H1 (cell line): ENCODE measurements around the gene TPSD1. TPM values are rescaled to one million over a fixed set of nuclear protein-coding genes. Genes with fewer than 3 reads are reported as not detected.

ENCODE experiments used
- CTCF ChIA-PET: fragments of 300-600 bp; sonication (Branson Sonifier 250); formaldehyde crosslinking; loops from one replicate; lab custom pipeline; 2021; ENCODE audit not compliant: partially characterized antibody; lab: Charles Lee
- POLR2A ChIA-PET: fragments of 300-600 bp; sonication (Branson Sonifier 250); formaldehyde crosslinking; loops from one replicate; lab custom pipeline; 2021; ENCODE audit warnings: inconsistent platforms; ENCODE audit not compliant: partially characterized antibody; lab: Charles Lee
- DNase-seq, 2 experiments: peaks; one replicate each; pipeline versions ENCODE4 v3.0.0 to v3.0.0-alpha.2; 2010 to 2022; ENCODE audit warnings: low spot score in 2 of 2, low read depth in 1 of 2, mixed read lengths in 1 of 2
- FAIRE-seq: peaks from 2 replicates; lab custom pipeline; 2011; peaks lifted over from hg19 to GRCh38; lab: Jason Lieb, UNC
- H2AFZ ChIP-seq: 2 replicates; pipeline ENCODE4 v1.8.1; 2012; ENCODE audit warnings: low read length, inconsistent platforms
- H2AK5ac ChIP-seq: 2 replicates; pipeline ENCODE4 v1.6.1; 2013; ENCODE audit warnings: low read depth, low read length
- H2BK120ac ChIP-seq: replicated peaks from 2 replicates; pipeline ENCODE3; 2013; ENCODE audit warnings: low read depth, low read length, inconsistent platforms
- H2BK12ac ChIP-seq: 2 replicates; pipeline ENCODE4 v1.6.1; 2013; ENCODE audit warnings: low read depth, low read length
- H2BK15ac ChIP-seq: 2 replicates; pipeline ENCODE4 v1.6.1; 2013; ENCODE audit warnings: low read length
- H2BK20ac ChIP-seq: 2 replicates; pipeline ENCODE4 v1.6.1; 2013; ENCODE audit warnings: low read length
- H2BK5ac ChIP-seq: 2 replicates; pipeline ENCODE4 v1.6.1; 2013; ENCODE audit warnings: low read depth, low read length
- H3K14ac ChIP-seq: 2 replicates; pipeline ENCODE4 v1.6.1; 2013; ENCODE audit warnings: inconsistent platforms; ENCODE audit not compliant: insufficient read length
- H3K18ac ChIP-seq: 2 replicates; pipeline ENCODE4 v1.6.1; 2013; ENCODE audit warnings: low read length; ENCODE audit errors: extremely low read depth
- H3K23ac ChIP-seq: 2 replicates; pipeline ENCODE4 v1.6.1; 2013; ENCODE audit warnings: inconsistent platforms; ENCODE audit not compliant: insufficient read length
- H3K23me2 ChIP-seq: 2 replicates; pipeline ENCODE4 v1.6.1; 2013; ENCODE audit warnings: low read depth, low read length
- H3K27ac ChIP-seq: 2 replicates; pipeline ENCODE4 v1.6.1; 2011; ENCODE audit warnings: low read depth, low read length, inconsistent platforms
- H3K27me3 ChIP-seq, 4 experiments: replicated peaks in 1 of 4; 1 replicate in 1 of 4; 2 replicates in 3 of 4; pipeline versions ENCODE4 v1.6.1 to v1.8.1; 2011 to 2013; ENCODE audit warnings: low read length in 3 of 4, mild to moderate bottlenecking in 3 of 4, inconsistent platforms in 2 of 4, mixed read lengths in 2 of 4, moderate library complexity in 1 of 4; ENCODE audit not compliant: control insufficient read depth in 3 of 4, insufficient read depth in 3 of 4; ENCODE audit errors: extremely low read depth in 1 of 4
- H3K36me3 ChIP-seq, 4 experiments: 2 replicates each; pipeline versions ENCODE4 v1.6.1 to v1.8.1; 2011 to 2013; ENCODE audit warnings: mild to moderate bottlenecking in 4 of 4, low read length in 3 of 4, moderate library complexity in 2 of 4, control low read depth in 1 of 4, inconsistent platforms in 1 of 4; ENCODE audit not compliant: insufficient read depth in 4 of 4, control insufficient read depth in 2 of 4
- H3K4ac ChIP-seq: replicated peaks from 2 replicates; pipeline ENCODE3; 2013; ENCODE audit warnings: low read length, low read depth, mixed read lengths, inconsistent platforms; ENCODE audit not compliant: insufficient read length
- H3K4me1 ChIP-seq, 4 experiments: replicated peaks in 1 of 4; 1 replicate in 1 of 4; 2 replicates in 3 of 4; pipeline versions ENCODE4 v1.6.1 to v1.8.1; 2011 to 2013; ENCODE audit warnings: low read length in 3 of 4, inconsistent platforms in 2 of 4, mixed read lengths in 1 of 4; ENCODE audit not compliant: insufficient read depth in 4 of 4, control insufficient read depth in 3 of 4
- H3K4me2 ChIP-seq, 2 experiments: 2 replicates each; pipeline versions ENCODE4 v1.6.1 to v1.8.1; 2011 to 2013; ENCODE audit warnings: low read depth in 2 of 2, low read length in 2 of 2, control low read depth in 1 of 2, inconsistent platforms in 1 of 2, mild to moderate bottlenecking in 1 of 2; ENCODE audit not compliant: insufficient read depth in 1 of 2
- H3K4me3 ChIP-seq, 4 experiments: fragments of 200-600, 300-600 bp in 1 of 4; sonication (generic), shearing (Covaris generic), sonication (Bioruptor Twin) in 1 of 4; 2 replicates each; pipeline versions ENCODE4 v1.5.1 to v1.8.1; 2011 to 2016; ENCODE audit warnings: low read length in 4 of 4, low read depth in 3 of 4, control low read depth in 2 of 4, inconsistent platforms in 2 of 4, mild to moderate bottlenecking in 2 of 4, mixed read lengths in 1 of 4, moderate library complexity in 1 of 4; ENCODE audit not compliant: insufficient read depth in 2 of 4; ENCODE audit errors: extremely low read depth in 1 of 4
- H3K56ac ChIP-seq: replicated peaks from 2 replicates; pipeline ENCODE3; 2013; ENCODE audit warnings: low read depth, mild to moderate bottlenecking, mixed read lengths, low read length, inconsistent platforms; ENCODE audit not compliant: insufficient read length
- H3K79me1 ChIP-seq: 2 replicates; pipeline ENCODE4 v1.6.1; 2013; ENCODE audit warnings: low read depth, low read length, control low read depth
- H3K79me2 ChIP-seq, 2 experiments: 2 replicates each; pipeline versions ENCODE4 v1.6.1 to v1.8.1; 2012 to 2013; ENCODE audit warnings: low read length in 2 of 2, mild to moderate bottlenecking in 2 of 2, inconsistent platforms in 1 of 2; ENCODE audit not compliant: insufficient read depth in 2 of 2, control insufficient read depth in 1 of 2
- H3K9ac ChIP-seq, 4 experiments: replicated peaks in 1 of 4; 1 replicate in 1 of 4; 2 replicates in 3 of 4; pipeline versions ENCODE4 v1.6.1 to v1.8.1; 2011 to 2013; ENCODE audit warnings: low read depth in 3 of 4, low read length in 3 of 4, control low read depth in 2 of 4, mild to moderate bottlenecking in 2 of 4, moderate library complexity in 2 of 4, inconsistent platforms in 1 of 4; ENCODE audit errors: extremely low read depth in 1 of 4
- H3K9me3 ChIP-seq, 2 experiments: 2 replicates each; pipeline versions ENCODE4 v1.6.1 to v1.8.1; 2012 to 2013; ENCODE audit warnings: mild to moderate bottlenecking in 2 of 2, moderate library complexity in 2 of 2, control low read depth in 1 of 2, inconsistent platforms in 1 of 2, low read depth in 1 of 2, low read length in 1 of 2, mixed read lengths in 1 of 2; ENCODE audit not compliant: insufficient read depth in 2 of 2
- H4K20me1 ChIP-seq, 2 experiments: replicated peaks in 1 of 2; 2 replicates each; pipeline versions ENCODE3 to v1.8.1; 2011 to 2013; ENCODE audit warnings: inconsistent platforms in 2 of 2, low read length in 2 of 2, mild to moderate bottlenecking in 1 of 2; ENCODE audit not compliant: insufficient read depth in 2 of 2, control insufficient read depth in 1 of 2
- H4K5ac ChIP-seq: 2 replicates; pipeline ENCODE4 v1.6.1; 2013; ENCODE audit warnings: low read length, low read depth, mixed read lengths, inconsistent platforms; ENCODE audit not compliant: insufficient read length
- H4K8ac ChIP-seq: 2 replicates; pipeline ENCODE4 v1.8.0; 2013; ENCODE audit warnings: mild to moderate bottlenecking, moderate library complexity, low read length, inconsistent platforms; ENCODE audit not compliant: insufficient read depth; ENCODE audit errors: extremely low read depth
- H4K91ac ChIP-seq: replicated peaks from 2 replicates; pipeline ENCODE3; 2013; ENCODE audit warnings: low read length, mixed read lengths, inconsistent platforms; ENCODE audit not compliant: insufficient read length
- HDAC2 ChIP-seq, 2 experiments: fragments of 300-600 bp in 1 of 2; sonication (generic) in 1 of 2; IDR thresholded peaks; 2 replicates each; pipeline ENCODE4 v1.6.1; 2011 to 2012; ENCODE audit warnings: low read depth in 2 of 2, low read length in 2 of 2, mild to moderate bottlenecking in 2 of 2, moderate library complexity in 2 of 2, borderline replicate concordance in 1 of 2, inconsistent platforms in 1 of 2
- POU5F1 ChIP-seq: IDR thresholded peaks from 2 replicates; pipeline ENCODE4 v1.6.1; 2011; ENCODE audit warnings: low read depth, mild to moderate bottlenecking, low read length, moderate library complexity
- WGBS, 2 experiments: shearing (Covaris generic) in 1 of 2; methylation state at CpG; one replicate each; pipeline versions ENCODE4 v1.1.6 to v1.1.7; 2013 to 2015; ENCODE audit warnings: low lambda C conversion rate in 2 of 2, mixed read lengths in 2 of 2, inconsistent platforms in 1 of 2, low coverage in 1 of 2, missing lambda C conversion rate in 1 of 2; ENCODE audit not compliant: insufficient replicate concordance in 2 of 2, insufficient coverage in 1 of 2, insufficient read length in 1 of 2; ENCODE audit errors: extremely low coverage in 1 of 2, missing lambda C conversion rate in 1 of 2; 5-methylcytosine and 5-hydroxymethylcytosine counted together
- polyA plus RNA-seq, 7 experiments: library from polyadenylated mRNA; depleted of rRNA in 3 of 7; stranded (reverse) in 5 of 7; unstranded in 2 of 7; fragments of >200 nt in 5 of 7; fragments of 200-250 nt in 2 of 7; gene quantifications; 1 replicate in 5 of 7; 2 replicates in 1 of 7; 4 replicates in 1 of 7; pipeline versions ENCODE4 v1.2.1 to v1.2.3, GENCODE V29; 2011 to 2013; ENCODE audit warnings: missing spikeins in 2 of 7, mixed read lengths in 2 of 7
- total RNA-seq: library from RNA; stranded (reverse); fragmentation: NEBNext Ultra II Directional; extraction: Animal tissue kit (Norgen Biotek cat#: 25700); gene quantifications from 2 replicates; pipeline ENCODE4 v1.2.1, GENCODE V29; 2021

TPSD1 gene
- total and polyA plus RNA-seq, 2 of the 8 experiments (the other 6 are each of a cell fraction or from before 2014, with no cell fraction given) = 0.26 TPM; not detected in 1

DNA sequence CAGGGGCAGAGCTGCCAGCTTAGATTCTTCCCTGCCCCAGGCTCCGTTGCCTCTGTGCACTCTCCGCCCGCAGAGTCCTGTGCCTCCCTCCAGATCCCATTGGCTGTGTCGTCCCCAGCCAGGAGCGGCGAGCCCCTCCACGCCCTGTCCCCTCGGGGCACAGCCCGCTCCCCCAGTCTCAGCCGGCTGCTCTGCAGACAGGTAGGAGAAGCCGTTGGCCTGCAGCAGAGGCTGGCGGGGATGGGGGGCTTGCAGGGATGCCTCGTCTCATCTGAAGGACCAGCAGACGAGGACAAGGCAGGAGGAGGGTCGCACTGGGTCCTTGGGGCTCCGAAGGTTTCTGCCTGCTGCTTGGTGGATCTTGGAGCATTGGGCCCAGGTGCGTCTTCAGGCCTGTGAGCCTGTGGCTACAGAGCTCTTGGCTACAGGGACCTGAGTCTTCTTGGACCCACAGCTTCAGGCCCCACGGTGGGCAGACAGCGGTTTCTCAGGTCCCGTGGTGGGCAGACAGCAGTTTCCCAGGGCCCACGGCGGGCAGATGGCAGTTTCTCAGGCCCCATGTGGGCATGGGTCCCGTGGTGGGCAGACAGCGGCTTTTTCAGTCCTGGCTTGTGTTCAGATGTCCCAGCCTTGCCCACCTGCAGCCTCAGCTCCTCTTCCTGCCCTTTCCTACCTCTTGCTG, 36.8 kb upstream of the TPSD1 start:
- Histone ChIP-seq H3K27me3 (no peaks in the 10 kb centered on the region), H3K18ac (no peak overlapping the region), H2AFZ (no peak overlapping the region), H3K79me1 (no peaks in the 10 kb centered on the region), H3K36me3 (peaks cover 2 to 52% (median 9%) of the 10 kb centered on the region in 4 experiments; a peak in 6 of 8 replicates), H3K14ac (no peak overlapping the region), H2BK12ac (no peak overlapping the region), H3K23ac (no peak overlapping the region)
- TF ChIP-seq POU5F1 (no peak), HDAC2 (IDR thresholded peaks at IDR 0.05; ENCODE audit: borderline replicate concordance in 1 of 2, low read depth in 2 of 2, low read length in 2 of 2) (no peak)
- TF ChIP-seq, all 59 proteins: peak for 0
- ChIA-PET POLR2A (no interaction called here), CTCF (interaction anchor here (1.1 to 1.6 kb wide), 3 partner anchors 10 to 27 kb away, joined by 3 to 6 read pairs (median 5); no protein-coding TSS in a partner anchor)
- Histone ChIP-seq H3K4me3 (no peak overlapping the region), H2BK5ac (no peak overlapping the region), H2BK20ac (no peak overlapping the region), H2AK5ac (no peak overlapping the region), H3K56ac (no peak overlapping the region), H3K9me3 (no peaks in the 10 kb centered on the region), H3K4me2 (no peak overlapping the region), H3K27ac (no peak overlapping the region), H3K4ac (no peak overlapping the region), H4K5ac (no peak overlapping the region), H4K20me1 (peaks cover 0 to 9% of the 10 kb centered on the region in 2 experiments), H2BK120ac (no peak overlapping the region), H2BK15ac (no peak overlapping the region), H3K9ac (no peak overlapping the region), H3K4me1 (no peaks in the 10 kb centered on the region), H4K91ac (no peak overlapping the region), H4K8ac (no peak overlapping the region), H3K79me2 (no peaks in the 10 kb centered on the region), H3K23me2 (no peaks in the 10 kb centered on the region)
- FAIRE-seq (no peak), DNase-seq (no peak)
- 88% methylated on average over 14 of the region's 24 CpGs; no CpG with 5 or more reads in 1 of the 2 experiments for WGBS, 2 experiments
